Epidermal melanocyte (primary cell): ENCODE results near the gene MICAL1.

ENCODE experiments used
- DNase-seq: peaks from one replicate; pipeline ENCODE4 v3.0.0; 2011; ENCODE audit warnings: low spot score; ENCODE audit not compliant: insufficient read length

MICAL1 gene

GRCh38 chr6:109456111-109456583 is 575 bp upstream of the MICAL1 start:
- no peak for DNase-seq

GRCh38 chr6:109454496-109455436 is 806 bp downstream of the MICAL1 start:
- DNase-seq, result peak; percentile 32

GRCh38 chr6:109453594-109454495 is 1.7 kb downstream of the MICAL1 start:
- DNase-seq, result peak; percentile 55

- DNase-seq, result no peak
Observed at GRCh38 chr6:109453156-109453555, 2.4 kb downstream of the MICAL1 start.

- DNase-seq, result no peak
Observed at GRCh38 chr6:109452181-109452580, 3.4 kb downstream of the MICAL1 start.

GRCh38 chr6:109451376-109451775 is 4.2 kb downstream of the MICAL1 start:
- DNase-seq, result no peak

GRCh38 chr6:109450801-109451200 is 4.8 kb downstream of the MICAL1 start:
- DNase-seq, result no peak

GRCh38 chr6:109449795-109450673 is 5.5 kb downstream of the MICAL1 start:
- DNase-seq, result no peak

GRCh38 chr6:109449064-109449794 is 6.3 kb downstream of the MICAL1 start:
- DNase-seq, result no peak

GRCh38 chr6:109448615-109449014 is 7.0 kb downstream of the MICAL1 start:
- no peak for DNase-seq

GRCh38 chr6:109447878-109448555 is 7.6 kb downstream of the MICAL1 start:
- DNase-seq, result no peak

GRCh38 chr6:109447087-109447486 is 8.5 kb downstream of the MICAL1 start:
- no peak for DNase-seq

- DNase-seq, result no peak
Observed at GRCh38 chr6:109446541-109446940, 9.0 kb downstream of the MICAL1 start.

- DNase-seq, result no peak
Observed at GRCh38 chr6:109446072-109446471, 9.5 kb downstream of the MICAL1 start.

GRCh38 chr6:109445382-109445781 is 10.2 kb downstream of the MICAL1 start:
- no peak for DNase-seq

- DNase-seq, result no peak
Observed at GRCh38 chr6:109443425-109443950, 12.1 kb downstream of the MICAL1 start.

- DNase-seq, result no peak
Observed at GRCh38 chr6:109442393-109442924, 13.1 kb downstream of the MICAL1 start.

GRCh38 chr6:109441069-109441816 is 14.3 kb downstream of the MICAL1 start:
- no peak for DNase-seq
